Ovary (tissue), 9 donors: ENCODE measurements around the gene MAPK8IP2. TPM values are rescaled to one million over a fixed set of nuclear protein-coding genes. Genes with fewer than 3 reads are reported as not detected.
"Not testable (repeated sequence)": the region's sequence is repeated elsewhere in the genome, so short reads cannot be mapped to it uniquely, and the experiment has no call there.

ENCODE experiments used
- DNase-seq, 5 donors: peaks; one replicate each; pipeline ENCODE4 v3.0.0-alpha.2; 2019 to 2020
- H3K27ac ChIP-seq, 2 donors: fragments of 200-600 bp; one replicate each; pipeline versions ENCODE4 v1.5.1 to v1.8.0; 2019 to 2022
- H3K27me3 ChIP-seq: fragments of 200-600 bp; one replicate; pipeline ENCODE4 v1.8.0; 2022
- H3K36me3 ChIP-seq: fragments of 200-600 bp; sonication (generic); one replicate; pipeline ENCODE4 v1.5.1; 2019
- H3K4me1 ChIP-seq: one replicate; pipeline ENCODE4 v1.8.1; 2013; ENCODE audit warnings: mild to moderate bottlenecking, moderate library complexity; ENCODE audit not compliant: insufficient read depth
- H3K4me3 ChIP-seq: fragments of 200-600 bp; sonication (generic); one replicate; pipeline ENCODE4 v1.5.1; 2017
- H3K9me3 ChIP-seq, 2 donors: fragments of 200-600 bp in 1 of 2; sonication (generic) in 1 of 2; one replicate each; pipeline versions ENCODE4 v1.5.1 to v1.8.1; 2013 to 2019; ENCODE audit warnings: mild to moderate bottlenecking in 1 of 2, moderate library complexity in 1 of 2
- EP300 ChIP-seq: sonication (generic); formaldehyde crosslinking; IDR thresholded peaks from one replicate; pipeline ENCODE4 v1.6.1; 2017; ENCODE audit warnings: antibody characterized with exemption
- POLR2A ChIP-seq: fragments of 450-650 bp; IDR thresholded peaks from one replicate; pipeline ENCODE4 v1.6.1; 2017; ENCODE audit warnings: antibody characterized with exemption, mild to moderate bottlenecking, moderate library complexity
- WGBS, 3 donors: extraction: QIAGEN DNeasy Blood & Tissue Kit in 1 of 3; methylation state at CpG; one replicate each; pipeline versions ENCODE4 v1.1.5 to v1.1.7; 2013 to 2017; 5-methylcytosine and 5-hydroxymethylcytosine counted together
- intact Hi-C, 4 donors: fragments of 100-400 bp; cut with DNase I; formaldehyde crosslinking; loops; one replicate each; pipeline versions ENCODE4 v1.11.0 to v1.15.1; 2022 to 2023
- polyA plus RNA-seq, 2 donors: library from polyadenylated mRNA; stranded (reverse); fragments of 200-250 nt in 1 of 2; fragments of 350-450 nt in 1 of 2; fragmentation: Illumina TruSeq in 1 of 2; extraction: RNeasy Lipid Tissue Mini Kit (QIAGEN cat#74804) in 1 of 2; gene quantifications; one replicate each; pipeline ENCODE4 v1.2.3, GENCODE V29; 2013 to 2014
- total RNA-seq, 7 donors: library from RNA; depleted of rRNA in 2 of 7; stranded (reverse); fragments of >200 nt in 2 of 7; fragmentation: NEBNext Ultra II Directional in 3 of 7; extraction: Animal tissue kit (Norgen Biotek cat#: 25700) in 3 of 7; gene quantifications; one replicate each; pipeline versions ENCODE4 v1.1.0 to v1.2.4, GENCODE V29; 2016 to 2023
- TF ChIP-seq, protein P1 (sequence below), 3 donors: fragments of 450-650 bp in 2 of 3; fragments of 200-600 bp in 1 of 3; IDR thresholded peaks; one replicate each; pipeline versions ENCODE4 v1.5.1 to v1.8.0; 2016 to 2022; ENCODE audit warnings: antibody characterized with exemption in 3 of 3, mild to moderate bottlenecking in 1 of 3
- donor health status: DM: no; HTN: no; CAD: no; lungs with moderate emphysema.
- donor health status: DM: no; HTN: no; CAD: no.
- donor health status: Bipolar disorder and iron deficiency.
- donor health status: DM: yes; HTN: yes; CAD: no.
- donor health status: DM: no; HTN: no; CAD: no.
- donor health status: DM: yes; HTN: yes; CAD: no.

The MAPK8IP2 gene
- total and polyA plus RNA-seq, 9 donors: 1.1 to 28.4 (median 9.4) TPM

- Histone ChIP-seq H3K27me3 (no peaks in the 10 kb centered on the region), H3K27ac (no peak overlapping the region), H3K36me3 (no peaks in the 10 kb centered on the region), H3K9me3 (no peaks in the 10 kb centered on the region), H3K4me1 (no peaks in the 10 kb centered on the region), H3K4me3 (no peak overlapping the region)
- no peak for DNase-seq
- 52 to 62% (median 57%) methylated on average over 23 of the region's 23 CpGs for WGBS, 3 donors
- TF ChIP-seq, protein P1, sequence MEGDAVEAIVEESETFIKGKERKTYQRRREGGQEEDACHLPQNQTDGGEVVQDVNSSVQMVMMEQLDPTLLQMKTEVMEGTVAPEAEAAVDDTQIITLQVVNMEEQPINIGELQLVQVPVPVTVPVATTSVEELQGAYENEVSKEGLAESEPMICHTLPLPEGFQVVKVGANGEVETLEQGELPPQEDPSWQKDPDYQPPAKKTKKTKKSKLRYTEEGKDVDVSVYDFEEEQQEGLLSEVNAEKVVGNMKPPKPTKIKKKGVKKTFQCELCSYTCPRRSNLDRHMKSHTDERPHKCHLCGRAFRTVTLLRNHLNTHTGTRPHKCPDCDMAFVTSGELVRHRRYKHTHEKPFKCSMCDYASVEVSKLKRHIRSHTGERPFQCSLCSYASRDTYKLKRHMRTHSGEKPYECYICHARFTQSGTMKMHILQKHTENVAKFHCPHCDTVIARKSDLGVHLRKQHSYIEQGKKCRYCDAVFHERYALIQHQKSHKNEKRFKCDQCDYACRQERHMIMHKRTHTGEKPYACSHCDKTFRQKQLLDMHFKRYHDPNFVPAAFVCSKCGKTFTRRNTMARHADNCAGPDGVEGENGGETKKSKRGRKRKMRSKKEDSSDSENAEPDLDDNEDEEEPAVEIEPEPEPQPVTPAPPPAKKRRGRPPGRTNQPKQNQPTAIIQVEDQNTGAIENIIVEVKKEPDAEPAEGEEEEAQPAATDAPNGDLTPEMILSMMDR (IDR thresholded peaks at IDR 0.05): no peak
- no peak for TF ChIP-seq POLR2A
- TF ChIP-seq EP300: no peak
- intact Hi-C loops: no loop called here
Observed at GRCh38 chr22:50656122-50657070, 55.8 kb downstream of the MAPK8IP2 start.

DNA sequence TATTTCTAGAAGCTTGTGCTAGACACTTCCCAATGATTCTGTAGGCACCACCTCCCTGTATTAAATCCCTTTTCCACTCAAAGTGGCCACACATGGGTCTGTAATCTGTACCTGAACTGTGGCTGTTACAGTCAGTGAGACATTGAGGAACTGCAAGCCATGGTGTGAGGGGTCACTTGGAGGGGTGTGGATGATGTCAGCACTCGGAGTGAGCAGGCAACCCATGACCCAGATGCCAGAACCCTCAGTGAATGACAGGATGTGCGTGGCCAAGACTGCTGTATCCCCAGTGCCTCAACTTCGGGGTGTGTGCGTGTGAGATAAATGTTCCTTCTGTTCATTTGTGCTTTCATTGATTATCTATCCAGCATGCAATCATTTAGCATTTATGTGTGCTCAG, 57.3 kb downstream of the MAPK8IP2 start:
- no peak overlapping the region for H3K4me3 ChIP-seq
- no peaks in the 10 kb centered on the region for H3K9me3 ChIP-seq
- intact Hi-C loops: no loop called here
- TF ChIP-seq POLR2A: no peak
- TF ChIP-seq EP300: no peak
- TF ChIP-seq, protein P1 (IDR thresholded peaks at IDR 0.05): no peak
- DNase-seq: no peak
- 67 to 72% (median 71%) methylated on average over 4 of the region's 4 CpGs for WGBS, 3 donors
- no peaks in the 10 kb centered on the region for H3K36me3 ChIP-seq
- no peaks in the 10 kb centered on the region for H3K27me3 ChIP-seq
- no peaks in the 10 kb centered on the region for H3K4me1 ChIP-seq
- H3K27ac ChIP-seq: no peak overlapping the region

GRCh38 chr22:50659711-50660110, 59.1 kb downstream of the MAPK8IP2 start:
- H3K9me3 ChIP-seq, intact Hi-C loops, H3K27me3 ChIP-seq, DNase-seq, H3K36me3 ChIP-seq, H3K27ac ChIP-seq, H3K4me1 ChIP-seq, H3K4me3 ChIP-seq: not testable (repeated sequence)
- WGBS, 3 donors: 88 to 91% (median 90%) methylated on average over 7 of the region's 7 CpGs

- intact Hi-C loops: no loop called here
- Histone ChIP-seq H3K4me1 (no peaks in the 10 kb centered on the region), H3K9me3 (no peaks in the 10 kb centered on the region), H3K4me3 (no peak overlapping the region), H3K27ac (no peak overlapping the region), H3K27me3 (no peaks in the 10 kb centered on the region), H3K36me3 (no peaks in the 10 kb centered on the region)
- no peak for TF ChIP-seq EP300
- no peak for TF ChIP-seq POLR2A
- TF ChIP-seq, protein P1 (IDR thresholded peaks at IDR 0.05): no peak
- DNase-seq: no peak
Observed at GRCh38 chr22:50660306-50660705, 59.7 kb downstream of the MAPK8IP2 start.

Other genes starting within 250 kb of the MAPK8IP2 start
- gene SBF1, start 125.8 kb upstream of the MAPK8IP2 start, total RNA-seq: 10 to 100 TPM; 25.6 to 86.0 (median 65.1) TPM
- gene SBF1, start 125.8 kb upstream of the MAPK8IP2 start, polyA plus RNA-seq: 10 to 100 TPM in 1 of 2 donors, 1 to 10 TPM in 1; 1.9 to 36.7 TPM
- gene ADM2, start 119.2 kb upstream of the MAPK8IP2 start, total RNA-seq: 1 to 10 TPM in 1 of 7 donors, under 1 TPM in 3, not detected in 3; 0.11 to 2.6 (median 0.21) TPM
- under 1 TPM; 0.01 to 0.03 TPM for gene ADM2, start 119.2 kb upstream of the MAPK8IP2 start, polyA plus RNA-seq
- gene MIOX, start 113.9 kb upstream of the MAPK8IP2 start, total RNA-seq: under 1 TPM in 1 of 7 donors, not detected in 6; 0.20 TPM
- not detected for gene MIOX, start 113.9 kb upstream of the MAPK8IP2 start, polyA plus RNA-seq
- gene LMF2, start 93.1 kb upstream of the MAPK8IP2 start, total RNA-seq: 10 to 100 TPM; 43.6 to 76.6 (median 60.9) TPM
- gene LMF2, start 93.1 kb upstream of the MAPK8IP2 start, polyA plus RNA-seq: 10 to 100 TPM in 1 of 2 donors, 1 to 10 TPM in 1; 1.5 to 52.3 TPM
- gene NCAPH2, start 92.6 kb upstream of the MAPK8IP2 start, total RNA-seq: 10 to 100 TPM; 37.1 to 61.5 (median 53.7) TPM
- 10 to 100 TPM; 11.5 to 49.0 TPM for gene NCAPH2, start 92.6 kb upstream of the MAPK8IP2 start, polyA plus RNA-seq
- gene SCO2, start 75.2 kb upstream of the MAPK8IP2 start, total RNA-seq: 1 to 10 TPM in 2 of 7 donors, under 1 TPM in 2, not detected in 3; 0.73 to 5.1 (median 2.6) TPM
- under 1 TPM in 1 of 2 donors, not detected in 1; 0.75 TPM for gene SCO2, start 75.2 kb upstream of the MAPK8IP2 start, polyA plus RNA-seq
- 10 to 100 TPM in 5 of 7 donors, 1 to 10 TPM in 2; 6.6 to 72.4 (median 15.9) TPM for gene TYMP, start 70.8 kb upstream of the MAPK8IP2 start, total RNA-seq
- 1 to 10 TPM; 2.7 to 8.4 TPM for gene TYMP, start 70.8 kb upstream of the MAPK8IP2 start, polyA plus RNA-seq
- gene KLHDC7B, start 54.9 kb upstream of the MAPK8IP2 start, total RNA-seq: under 1 TPM in 5 of 7 donors, not detected in 2; 0.10 to 0.12 (median 0.10) TPM
- under 1 TPM; 0.04 to 0.13 TPM for gene KLHDC7B, start 54.9 kb upstream of the MAPK8IP2 start, polyA plus RNA-seq
- not detected for gene SYCE3, start 37.9 kb upstream of the MAPK8IP2 start, total RNA-seq
- gene SYCE3, start 37.9 kb upstream of the MAPK8IP2 start, polyA plus RNA-seq: not detected
- gene CPT1B, start 22.4 kb upstream of the MAPK8IP2 start, total RNA-seq: 10 to 100 TPM in 1 of 7 donors, 1 to 10 TPM in 6; 3.6 to 10.6 (median 5.2) TPM
- gene CPT1B, start 22.4 kb upstream of the MAPK8IP2 start, polyA plus RNA-seq: 1 to 10 TPM; 2.5 to 4.2 TPM
- 10 to 100 TPM; 34.9 to 73.2 (median 48.8) TPM for gene CHKB, start 17.9 kb upstream of the MAPK8IP2 start, total RNA-seq
- gene CHKB, start 17.9 kb upstream of the MAPK8IP2 start, polyA plus RNA-seq: 10 to 100 TPM; 42.2 to 44.2 TPM
- 10 to 100 TPM; 11.9 to 51.6 (median 19.9) TPM for gene ARSA, start 27.4 kb downstream of the MAPK8IP2 start, total RNA-seq
- gene ARSA, start 27.4 kb downstream of the MAPK8IP2 start, polyA plus RNA-seq: 10 to 100 TPM in 1 of 2 donors, 1 to 10 TPM in 1; 2.1 to 13.1 TPM
- 10 to 100 TPM in 2 of 7 donors, 1 to 10 TPM in 5; 2.6 to 23.2 (median 6.2) TPM for gene SHANK3, start 72.0 kb downstream of the MAPK8IP2 start, total RNA-seq
- gene SHANK3, start 72.0 kb downstream of the MAPK8IP2 start, polyA plus RNA-seq: 1 to 10 TPM; 2.7 to 9.8 TPM
- 1 to 10 TPM in 1 of 7 donors, under 1 TPM in 2, not detected in 4; 0.25 to 1.3 (median 0.64) TPM for gene ACR, start 137.4 kb downstream of the MAPK8IP2 start, total RNA-seq
- under 1 TPM; 0.33 TPM for gene ACR, start 137.4 kb downstream of the MAPK8IP2 start, polyA plus RNA-seq
- 10 to 100 TPM; 15.6 to 50.8 (median 28.4) TPM for gene RABL2B, start 182.8 kb downstream of the MAPK8IP2 start, total RNA-seq
- gene RABL2B, start 182.8 kb downstream of the MAPK8IP2 start, polyA plus RNA-seq: 10 to 100 TPM; 20.1 to 37.2 TPM